Liver (tissue), 9 donors: ENCODE results near the gene NLRP6. TPM values are rescaled to one million over a fixed set of nuclear protein-coding genes. Genes with fewer than 3 reads are reported as not detected.

ENCODE experiments used
- DNase-seq: peaks from one replicate; pipeline ENCODE4 v3.0.0-alpha.2; 2017; ENCODE audit warnings: low spot score
- H3K27ac ChIP-seq, 2 donors: one replicate each; pipeline ENCODE4 v1.7.0; 2013; ENCODE audit warnings: inconsistent platforms in 2 of 2, low read length in 2 of 2, control low read depth in 1 of 2, low read depth in 1 of 2, mild to moderate bottlenecking in 1 of 2
- H3K27me3 ChIP-seq, 4 donors: one replicate each; pipeline versions ENCODE4 v1.6.1 to v1.7.0; 2013; ENCODE audit warnings: low read length in 3 of 4, inconsistent platforms in 1 of 4, mild to moderate bottlenecking in 1 of 4, moderate library complexity in 1 of 4; ENCODE audit not compliant: control insufficient read depth in 4 of 4, insufficient read depth in 4 of 4
- H3K36me3 ChIP-seq, 4 donors: one replicate each; pipeline versions ENCODE4 v1.6.1 to v1.7.0; 2013; ENCODE audit warnings: low read length in 3 of 4, mild to moderate bottlenecking in 3 of 4, low read depth in 1 of 4, moderate library complexity in 1 of 4; ENCODE audit not compliant: control insufficient read depth in 4 of 4, insufficient read depth in 3 of 4
- H3K4me1 ChIP-seq, 4 donors: one replicate each; pipeline versions ENCODE4 v1.6.1 to v1.7.0; 2013; ENCODE audit warnings: low read length in 3 of 4, mild to moderate bottlenecking in 3 of 4, moderate library complexity in 1 of 4; ENCODE audit not compliant: control insufficient read depth in 4 of 4, insufficient read depth in 4 of 4
- H3K4me3 ChIP-seq, 3 donors: one replicate each; pipeline versions ENCODE4 v1.6.1 to v1.7.0; 2013; ENCODE audit warnings: low read length in 3 of 3, control low read depth in 1 of 3, low read depth in 1 of 3, mild to moderate bottlenecking in 1 of 3
- H3K9ac ChIP-seq, 2 donors: one replicate each; pipeline ENCODE4 v1.7.0; 2013; ENCODE audit warnings: low read length in 2 of 2, mild to moderate bottlenecking in 2 of 2, moderate library complexity in 2 of 2, control low read depth in 1 of 2, low read depth in 1 of 2
- H3K9me3 ChIP-seq, 4 donors: one replicate each; pipeline versions ENCODE4 v1.6.1 to v1.7.0; 2013; ENCODE audit warnings: low read length in 3 of 4; ENCODE audit not compliant: control insufficient read depth in 4 of 4
- CTCF ChIP-seq: fragments of 150-350 bp; IDR thresholded peaks from 2 replicates; pipeline ENCODE4 v1.5.1; 2017; ENCODE audit warnings: improper control_type of control experiment, low read depth, low read length; ENCODE audit not compliant: missing input control
- FOXA1 ChIP-seq: IDR thresholded peaks from 2 replicates; pipeline ENCODE4 v1.6.1; 2016; ENCODE audit warnings: antibody characterized with exemption
- GABPA ChIP-seq, 2 donors: IDR thresholded peaks in 1 of 2; conservative IDR thresholded peaks in 1 of 2; 2 replicates each; pipeline ENCODE4 v1.6.1; 2016; ENCODE audit warnings: antibody characterized with exemption in 2 of 2, mild to moderate bottlenecking in 1 of 2, moderate library complexity in 1 of 2
- HNF4A ChIP-seq, 2 donors: conservative IDR thresholded peaks; 2 replicates each; pipeline ENCODE4 v1.6.1; 2016; ENCODE audit warnings: antibody characterized with exemption in 2 of 2, mild to moderate bottlenecking in 2 of 2
- JUND ChIP-seq, 2 donors: IDR thresholded peaks; 2 replicates each; pipeline ENCODE4 v1.6.1; 2016; ENCODE audit warnings: antibody characterized with exemption in 2 of 2
- REST ChIP-seq: IDR thresholded peaks from 2 replicates; pipeline ENCODE4 v1.6.1; 2016; ENCODE audit warnings: antibody characterized with exemption, mild to moderate bottlenecking
- SP1 ChIP-seq: IDR thresholded peaks from 2 replicates; pipeline ENCODE4 v1.6.1; 2018; ENCODE audit warnings: antibody characterized with exemption, mild to moderate bottlenecking
- WGBS: extraction: QIAGEN DNeasy Blood & Tissue Kit; methylation state at CpG from one replicate; pipeline ENCODE4 v1.1.7; 2013; 5-methylcytosine and 5-hydroxymethylcytosine counted together
- polyA plus RNA-seq, 2 donors: library from polyadenylated mRNA; stranded (reverse) in 1 of 2; unstranded in 1 of 2; fragments of 200-250 nt in 1 of 2; fragments of >200 nt in 1 of 2; fragmentation: Nextera tagmentation in 1 of 2; extraction: Ambion mirVana in 1 of 2; gene quantifications; one replicate each; pipeline versions ENCODE4 v1.2.1 to v1.2.3, GENCODE V29; 2013 to 2015
- total RNA-seq, 2 donors: library from RNA; depleted of rRNA; stranded (reverse); fragments of >200 nt; gene quantifications; one replicate each; pipeline ENCODE4 v1.2.3, GENCODE V29; 2014
- TF ChIP-seq, protein P1 (sequence below): IDR thresholded peaks from 2 replicates; pipeline ENCODE4 v1.6.1; 2016; ENCODE audit warnings: antibody characterized with exemption
- TF ChIP-seq, protein P2 (sequence below): IDR thresholded peaks from 2 replicates; pipeline ENCODE4 v1.6.1; 2016; ENCODE audit warnings: antibody characterized with exemption
- donor health status: healthy.
- donor health status: healthy.
- donor health status: healthy.
- donor health status: healthy.
- donor health status: healthy.

NLRP6 gene
- total and polyA plus RNA-seq, 4 donors, result 0.05 to 5.7 (median 0.97) TPM

DNA sequence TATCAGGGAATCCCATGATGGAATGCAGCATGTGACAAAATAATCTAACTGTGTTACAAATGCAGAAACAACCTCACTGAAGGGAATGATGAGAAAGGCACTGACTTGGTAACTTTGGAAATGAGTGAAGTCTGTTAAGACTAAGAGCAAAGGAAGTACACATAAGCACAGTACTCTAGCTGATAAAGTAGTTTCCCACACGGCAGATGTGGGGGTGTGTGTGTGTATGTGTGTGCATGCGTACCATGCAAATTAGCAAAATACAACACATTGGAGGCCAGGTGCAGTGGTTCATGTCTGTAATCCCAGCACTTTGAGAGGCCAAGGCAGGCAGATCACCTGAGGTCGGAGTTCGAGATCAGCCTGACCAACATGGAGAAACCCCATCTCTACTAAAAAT, 16.6 kb upstream of the NLRP6 start (continued):
- no peak for TF ChIP-seq REST

- H3K4me3 ChIP-seq, result no peak overlapping the region
- peaks cover 0 to 3% (median 0%) of the 10 kb centered on the region in 4 donors for H3K4me1 ChIP-seq
- H3K27ac ChIP-seq, result no peak overlapping the region
- TF ChIP-seq HNF4A (conservative IDR thresholded peaks at IDR 0.05), result no peak
- TF ChIP-seq, protein P1, sequence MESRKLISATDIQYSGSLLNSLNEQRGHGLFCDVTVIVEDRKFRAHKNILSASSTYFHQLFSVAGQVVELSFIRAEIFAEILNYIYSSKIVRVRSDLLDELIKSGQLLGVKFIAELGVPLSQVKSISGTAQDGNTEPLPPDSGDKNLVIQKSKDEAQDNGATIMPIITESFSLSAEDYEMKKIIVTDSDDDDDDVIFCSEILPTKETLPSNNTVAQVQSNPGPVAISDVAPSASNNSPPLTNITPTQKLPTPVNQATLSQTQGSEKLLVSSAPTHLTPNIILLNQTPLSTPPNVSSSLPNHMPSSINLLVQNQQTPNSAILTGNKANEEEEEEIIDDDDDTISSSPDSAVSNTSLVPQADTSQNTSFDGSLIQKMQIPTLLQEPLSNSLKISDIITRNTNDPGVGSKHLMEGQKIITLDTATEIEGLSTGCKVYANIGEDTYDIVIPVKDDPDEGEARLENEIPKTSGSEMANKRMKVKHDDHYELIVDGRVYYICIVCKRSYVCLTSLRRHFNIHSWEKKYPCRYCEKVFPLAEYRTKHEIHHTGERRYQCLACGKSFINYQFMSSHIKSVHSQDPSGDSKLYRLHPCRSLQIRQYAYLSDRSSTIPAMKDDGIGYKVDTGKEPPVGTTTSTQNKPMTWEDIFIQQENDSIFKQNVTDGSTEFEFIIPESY, result no peak
- TF ChIP-seq GABPA (IDR thresholded peaks at IDR 0.05 in 1 of 2, conservative IDR thresholded peaks at IDR 0.05 in 1 of 2), result no peak
- TF ChIP-seq JUND (IDR thresholded peaks at IDR 0.05), result no peak
- TF ChIP-seq FOXA1, result no peak
- no peak for TF ChIP-seq CTCF
- TF ChIP-seq, protein P2, sequence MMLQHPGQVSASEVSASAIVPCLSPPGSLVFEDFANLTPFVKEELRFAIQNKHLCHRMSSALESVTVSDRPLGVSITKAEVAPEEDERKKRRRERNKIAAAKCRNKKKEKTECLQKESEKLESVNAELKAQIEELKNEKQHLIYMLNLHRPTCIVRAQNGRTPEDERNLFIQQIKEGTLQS, result no peak
- TF ChIP-seq SP1, result no peak
- peaks cover 0 to 1% (median 0%) of the 10 kb centered on the region in 4 donors for H3K9me3 ChIP-seq
- no peak overlapping the region for H3K9ac ChIP-seq
- H3K27me3 ChIP-seq, result no peaks in the 10 kb centered on the region
- whole genome bisulfite sequencing, result 85% methylated on average over 5 of the region's 13 CpGs
- H3K36me3 ChIP-seq, result no peaks in the 10 kb centered on the region
- DNase-seq, result no peak
These were observed 11.3 kb upstream of the NLRP6 start for GRCh38 chr11:266676-267439.

DNA sequence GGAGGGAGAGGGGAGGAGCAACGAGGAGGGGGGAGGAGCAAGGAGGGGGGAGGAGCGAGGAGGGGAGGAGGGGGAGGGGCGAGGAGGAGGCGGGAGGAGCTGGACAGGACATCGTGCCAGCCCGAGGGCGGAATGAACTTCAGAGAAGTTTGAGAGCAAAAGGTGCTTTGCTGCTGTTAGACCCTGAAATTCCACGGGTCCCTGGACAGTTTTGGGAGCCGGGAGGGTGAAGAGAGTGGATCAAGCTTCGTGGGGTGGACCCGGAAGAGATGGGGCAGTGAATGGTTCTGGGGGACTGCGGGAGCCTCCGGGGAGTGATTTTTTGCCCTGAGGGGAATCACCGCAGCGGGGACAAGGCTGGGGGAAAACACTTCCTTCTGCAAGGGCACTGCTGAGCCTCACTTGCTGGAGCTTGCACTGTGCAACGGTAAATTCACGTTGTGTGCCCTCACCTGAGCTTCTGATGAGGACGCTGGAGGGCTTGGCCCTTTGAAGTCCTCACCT, 10.7 kb upstream of the NLRP6 start:
- Histone ChIP-seq H3K4me3 (peak overlapping the region in 1 of 3 donors; percentile 41), H3K36me3 (no peaks in the 10 kb centered on the region), H3K27ac (peak overlapping the region; percentile 60 to 84), H3K4me1 (peaks cover 0 to 3% (median 0%) of the 10 kb centered on the region in 4 donors), H3K9ac (peak overlapping the region in 1 of 2 donors; percentile 27), H3K9me3 (peaks cover 0 to 1% (median 0%) of the 10 kb centered on the region in 4 donors), H3K27me3 (no peaks in the 10 kb centered on the region)
- 59% methylated on average over 17 of the region's 18 CpGs for WGBS
- no peak for DNase-seq
- TF ChIP-seq, protein P1, result no peak
